ENCODE measurements around the gene TRPM1.

TRPM1 gene

GRCh38 chr15:31101262-31102038, at the start of gene TRPM1:
Gene TRPM1 (minus strand): TSS chr15:31101725. CDS start chr15:31081355, 20,370 bp downstream.
- DNase-seq (ENCODE audit: low spot score in 2 of 2), result no peak
- ATAC-seq (replicated peaks; ENCODE audit: extremely low read depth, poor library complexity, severe bottlenecking), result no peak
- H3K27ac Mint-ChIP-seq (ENCODE audit: low read depth), result no peak within 1 kb of the TSS
- H3K9me3 Mint-ChIP-seq, result no peaks in the 10 kb centered on the region
- H3K27me3 Mint-ChIP-seq, result peaks cover 10% of the 10 kb centered on the region
- H3K4me3 Mint-ChIP-seq, result no peak within 1 kb of the TSS
- H3K36me3 Mint-ChIP-seq (ENCODE audit: insufficient read depth), result no peaks in the 10 kb centered on the region
- H3K4me1 Mint-ChIP-seq, result no peaks in the 10 kb centered on the region

- H3K27me3 Mint-ChIP-seq, result peaks cover 9% of the 10 kb centered on the region
- no peaks in the 10 kb centered on the region for H3K36me3 Mint-ChIP-seq (ENCODE audit: insufficient read depth)
- DNase-seq (ENCODE audit: low spot score in 2 of 2), result no peak
- H3K27ac Mint-ChIP-seq (ENCODE audit: low read depth), result no peak overlapping the region
- ATAC-seq (replicated peaks; ENCODE audit: extremely low read depth, poor library complexity, severe bottlenecking), result no peak
- no peaks in the 10 kb centered on the region for H3K4me1 Mint-ChIP-seq
- no peak overlapping the region for H3K4me3 Mint-ChIP-seq
- no peaks in the 10 kb centered on the region for H3K9me3 Mint-ChIP-seq
Measured at GRCh38 chr15:31150732-31151231, 49.3 kb upstream of the TRPM1 start.

GRCh38 chr15:31149987-31150386, 48.5 kb upstream of the TRPM1 start:
- Mint-ChIP-seq H3K9me3 (no peaks in the 10 kb centered on the region), H3K36me3 (ENCODE audit: insufficient read depth) (no peaks in the 10 kb centered on the region), H3K4me1 (no peaks in the 10 kb centered on the region), H3K27ac (ENCODE audit: low read depth) (no peak overlapping the region), H3K27me3 (peaks cover 9% of the 10 kb centered on the region), H3K4me3 (no peak overlapping the region)
- DNase-seq (ENCODE audit: low spot score in 2 of 2) (no peak), ATAC-seq (replicated peaks; ENCODE audit: extremely low read depth, poor library complexity, severe bottlenecking) (no peak)

GRCh38 chr15:31149088-31149505, 47.6 kb upstream of the TRPM1 start:
- DNase-seq (ENCODE audit: low spot score in 2 of 2) (no peak), ATAC-seq (replicated peaks; ENCODE audit: extremely low read depth, poor library complexity, severe bottlenecking) (no peak)
- Mint-ChIP-seq H3K4me3 (no peak overlapping the region), H3K4me1 (no peaks in the 10 kb centered on the region), H3K27ac (ENCODE audit: low read depth) (no peak overlapping the region), H3K36me3 (ENCODE audit: insufficient read depth) (no peaks in the 10 kb centered on the region), H3K27me3 (peaks cover 9% of the 10 kb centered on the region), H3K9me3 (no peaks in the 10 kb centered on the region)

- peaks cover 9% of the 10 kb centered on the region for H3K27me3 Mint-ChIP-seq
- no peaks in the 10 kb centered on the region for H3K9me3 Mint-ChIP-seq
- H3K4me1 Mint-ChIP-seq, result no peaks in the 10 kb centered on the region
- DNase-seq (ENCODE audit: low spot score in 2 of 2) (no peak), ATAC-seq (replicated peaks; ENCODE audit: extremely low read depth, poor library complexity, severe bottlenecking) (no peak)
- H3K4me3 Mint-ChIP-seq, result no peak overlapping the region
- no peak overlapping the region for H3K27ac Mint-ChIP-seq (ENCODE audit: low read depth)
- no peaks in the 10 kb centered on the region for H3K36me3 Mint-ChIP-seq (ENCODE audit: insufficient read depth)
Measured at GRCh38 chr15:31148297-31149087, 47.0 kb upstream of the TRPM1 start.

- no peaks in the 10 kb centered on the region for H3K4me1 Mint-ChIP-seq
- DNase-seq (ENCODE audit: low spot score in 2 of 2) (no peak), ATAC-seq (replicated peaks; ENCODE audit: extremely low read depth, poor library complexity, severe bottlenecking) (no peak)
- no peaks in the 10 kb centered on the region for H3K9me3 Mint-ChIP-seq
- H3K36me3 Mint-ChIP-seq (ENCODE audit: insufficient read depth), result no peaks in the 10 kb centered on the region
- H3K27ac Mint-ChIP-seq (ENCODE audit: low read depth), result no peak overlapping the region
- no peak overlapping the region for H3K4me3 Mint-ChIP-seq
- H3K27me3 Mint-ChIP-seq, result peaks cover 9% of the 10 kb centered on the region
Measured at GRCh38 chr15:31147944-31148296, 46.4 kb upstream of the TRPM1 start.

- H3K9me3 Mint-ChIP-seq, result no peaks in the 10 kb centered on the region
- peaks cover 9% of the 10 kb centered on the region for H3K27me3 Mint-ChIP-seq
- no peaks in the 10 kb centered on the region for H3K4me1 Mint-ChIP-seq
- no peak overlapping the region for H3K4me3 Mint-ChIP-seq
- ATAC-seq (replicated peaks; ENCODE audit: extremely low read depth, poor library complexity, severe bottlenecking), result no peak
- no peaks in the 10 kb centered on the region for H3K36me3 Mint-ChIP-seq (ENCODE audit: insufficient read depth)
- no peak for DNase-seq (ENCODE audit: low spot score in 2 of 2)
- no peak overlapping the region for H3K27ac Mint-ChIP-seq (ENCODE audit: low read depth)
Measured at GRCh38 chr15:31147456-31147855, 45.9 kb upstream of the TRPM1 start.

- Mint-ChIP-seq H3K27me3 (peaks cover 9% of the 10 kb centered on the region), H3K27ac (ENCODE audit: low read depth) (no peak overlapping the region), H3K4me1 (no peaks in the 10 kb centered on the region), H3K9me3 (no peaks in the 10 kb centered on the region), H3K4me3 (no peak overlapping the region), H3K36me3 (ENCODE audit: insufficient read depth) (no peaks in the 10 kb centered on the region)
- no peak for ATAC-seq (replicated peaks; ENCODE audit: extremely low read depth, poor library complexity, severe bottlenecking)
- DNase-seq (ENCODE audit: low spot score in 2 of 2), result no peak
Measured at GRCh38 chr15:31145271-31145911, 43.9 kb upstream of the TRPM1 start.

- Mint-ChIP-seq H3K4me3 (no peak overlapping the region), H3K27ac (ENCODE audit: low read depth) (no peak overlapping the region), H3K27me3 (peaks cover 3% of the 10 kb centered on the region), H3K9me3 (no peaks in the 10 kb centered on the region), H3K36me3 (ENCODE audit: insufficient read depth) (no peaks in the 10 kb centered on the region), H3K4me1 (peaks cover 2% of the 10 kb centered on the region)
- ATAC-seq (replicated peaks; ENCODE audit: extremely low read depth, poor library complexity, severe bottlenecking) (no peak), DNase-seq (ENCODE audit: low spot score in 2 of 2) (no peak)
Measured at GRCh38 chr15:31141792-31142191, 40.3 kb upstream of the TRPM1 start.

- Mint-ChIP-seq H3K36me3 (ENCODE audit: insufficient read depth) (no peaks in the 10 kb centered on the region), H3K9me3 (no peaks in the 10 kb centered on the region), H3K27ac (ENCODE audit: low read depth) (no peak overlapping the region), H3K4me3 (no peak overlapping the region), H3K27me3 (peaks cover 7% of the 10 kb centered on the region), H3K4me1 (peaks cover 5% of the 10 kb centered on the region)
- ATAC-seq (replicated peaks; ENCODE audit: extremely low read depth, poor library complexity, severe bottlenecking), result no peak
- no peak for DNase-seq (ENCODE audit: low spot score in 2 of 2)
Measured at GRCh38 chr15:31136607-31137328, 35.2 kb upstream of the TRPM1 start.

- peaks cover 7% of the 10 kb centered on the region for H3K27me3 Mint-ChIP-seq
Measured at GRCh38 chr15:31136016-31136415, 34.5 kb upstream of the TRPM1 start.

GRCh38 chr15:31135523-31135922, 34.0 kb upstream of the TRPM1 start:
- Mint-ChIP-seq H3K27me3 (peaks cover 7% of the 10 kb centered on the region), H3K27ac (ENCODE audit: low read depth) (no peak overlapping the region), H3K36me3 (ENCODE audit: insufficient read depth) (no peaks in the 10 kb centered on the region), H3K4me3 (no peak overlapping the region), H3K9me3 (no peaks in the 10 kb centered on the region), H3K4me1 (peaks cover 16% of the 10 kb centered on the region)
- DNase-seq (ENCODE audit: low spot score in 2 of 2) (no peak), ATAC-seq (replicated peaks; ENCODE audit: extremely low read depth, poor library complexity, severe bottlenecking) (no peak)

More at GRCh38 chr15:31136016-31136415, 34.5 kb upstream of the TRPM1 start:
- Mint-ChIP-seq H3K36me3 (ENCODE audit: insufficient read depth) (no peaks in the 10 kb centered on the region), H3K27ac (ENCODE audit: low read depth) (no peak overlapping the region), H3K4me3 (no peak overlapping the region), H3K9me3 (no peaks in the 10 kb centered on the region), H3K4me1 (peaks cover 11% of the 10 kb centered on the region)
- no peak for DNase-seq (ENCODE audit: low spot score in 2 of 2)
- no peak for ATAC-seq (replicated peaks; ENCODE audit: extremely low read depth, poor library complexity, severe bottlenecking)

Data from central memory CD8-positive, alpha-beta T cell (primary cell).